ENCODE measurements around the gene DPPA2.
A peak's percentile ranks its signal among the peaks of the same experiment; 100 is the strongest.
"Not testable (repeated sequence)": the region's sequence is repeated elsewhere in the genome, so short reads cannot be mapped to it uniquely, and the experiment has no call there.

The DPPA2 gene, protein sequence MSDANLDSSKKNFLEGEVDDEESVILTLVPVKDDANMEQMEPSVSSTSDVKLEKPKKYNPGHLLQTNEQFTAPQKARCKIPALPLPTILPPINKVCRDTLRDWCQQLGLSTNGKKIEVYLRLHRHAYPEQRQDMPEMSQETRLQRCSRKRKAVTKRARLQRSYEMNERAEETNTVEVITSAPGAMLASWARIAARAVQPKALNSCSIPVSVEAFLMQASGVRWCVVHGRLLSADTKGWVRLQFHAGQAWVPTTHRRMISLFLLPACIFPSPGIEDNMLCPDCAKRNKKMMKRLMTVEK

DNA sequence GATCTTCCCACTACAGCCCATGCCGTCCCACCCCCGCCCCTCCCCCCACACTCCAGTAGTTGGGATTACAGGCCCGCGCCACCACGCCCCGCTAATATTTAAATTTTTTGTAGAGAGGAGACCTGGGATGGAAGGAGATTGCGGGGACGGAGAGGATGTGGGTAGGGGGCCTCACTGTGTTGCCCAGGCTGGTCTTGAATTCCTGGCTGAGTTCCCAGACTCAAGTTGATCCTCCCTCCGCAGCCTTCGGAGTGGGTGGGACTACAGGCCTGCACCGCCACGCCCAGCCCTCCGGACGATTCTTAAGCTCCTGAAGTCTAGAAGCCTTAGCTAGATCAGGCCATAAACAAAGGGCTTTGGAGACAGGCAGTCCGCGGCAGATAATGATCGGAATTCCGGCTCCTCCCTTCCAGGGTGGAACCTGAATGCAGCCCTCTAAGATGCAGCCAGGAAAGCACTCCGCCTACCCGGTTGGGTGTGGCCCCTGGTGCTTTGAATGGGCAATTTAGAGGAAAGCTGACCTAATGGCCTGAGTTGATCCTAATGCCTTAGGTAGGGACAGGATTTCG is at the start of gene DPPA2:
DPPA2 (minus strand) TSS at position 356 of the 569 bp plus-strand sequence. CDS start 1,975 bp downstream, outside the sequence.
- DNase-seq = no peak

DNA sequence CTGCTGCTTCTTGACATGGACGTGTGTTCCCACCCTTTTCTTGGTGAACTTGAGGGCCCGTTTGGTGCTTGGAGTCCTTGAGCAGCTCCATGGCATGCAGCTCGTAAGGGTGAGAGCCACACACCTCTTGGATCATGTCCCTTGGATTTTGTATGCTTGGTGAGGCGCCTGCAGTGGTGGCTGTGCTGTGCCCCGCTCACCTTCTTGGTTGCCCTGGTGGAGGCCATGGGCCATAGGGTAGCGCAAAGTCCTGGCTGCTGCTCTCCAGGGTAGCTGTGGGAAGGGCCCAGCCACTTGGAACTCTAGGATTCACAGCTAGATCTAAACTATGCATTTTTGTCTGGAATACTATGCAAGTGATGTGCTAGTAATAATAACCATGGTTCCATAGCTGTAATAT is 47.8 kb upstream of the DPPA2 start:
- no peak for DNase-seq

DNA sequence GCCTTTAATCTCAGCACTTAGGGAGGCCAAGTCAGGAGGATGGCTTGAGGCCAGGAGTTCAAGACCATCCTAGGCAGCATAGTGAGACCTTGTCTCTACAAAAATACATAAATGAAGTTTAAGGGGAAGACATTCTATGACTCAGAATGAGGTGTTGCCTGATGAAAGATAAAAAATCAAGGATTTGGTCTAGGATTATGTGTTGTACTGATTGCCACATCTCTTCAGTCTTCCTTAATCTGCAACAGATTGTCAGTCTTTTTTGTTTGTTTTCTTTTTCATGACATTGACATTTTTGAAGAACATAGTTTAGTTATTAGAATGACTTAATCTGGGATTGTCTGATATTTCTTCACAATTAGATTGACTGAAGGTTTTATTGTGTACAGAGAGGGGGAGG is 47.3 kb upstream of the DPPA2 start:
- DNase-seq = no peak

DNA sequence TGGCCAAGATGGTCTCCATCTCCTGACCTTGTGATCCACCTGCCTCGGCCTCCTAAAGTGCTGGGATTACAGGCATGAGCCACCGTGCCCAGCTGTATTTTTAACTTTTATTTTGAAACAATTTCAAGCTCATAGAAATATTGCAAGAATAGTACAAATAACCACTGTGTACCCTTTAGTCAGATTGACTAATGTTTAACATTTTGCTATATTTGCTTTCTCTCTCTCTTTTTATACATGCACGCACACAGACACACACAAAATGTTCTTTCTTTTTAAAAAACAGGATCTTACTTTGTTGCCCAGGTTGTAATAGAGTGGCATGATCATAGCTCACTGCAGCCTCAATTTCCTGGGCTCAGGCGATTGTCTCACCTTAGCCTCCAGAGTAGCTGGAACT is 46.5 kb upstream of the DPPA2 start:
- no peak for DNase-seq

DNA sequence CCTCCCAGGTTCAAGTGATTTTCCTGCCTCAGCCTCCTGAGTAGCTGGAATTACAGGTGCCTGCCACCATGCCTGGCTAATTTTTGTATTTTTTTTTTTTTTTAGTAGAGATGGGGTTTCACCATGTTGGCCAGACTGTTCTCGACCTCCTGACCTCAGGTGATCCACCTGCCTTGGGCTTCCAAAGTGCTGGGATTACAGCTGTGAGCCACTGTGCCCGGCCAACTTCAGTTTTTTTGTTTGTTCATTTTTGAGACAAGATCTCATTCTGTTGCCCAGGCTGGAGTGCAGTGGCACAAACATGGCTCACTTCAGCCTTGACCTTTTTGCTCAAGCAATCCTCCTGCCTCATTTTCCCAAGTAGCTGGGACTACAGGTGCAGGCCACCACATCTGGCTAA is 42.5 kb upstream of the DPPA2 start:
- not testable (repeated sequence) for DNase-seq

DNA sequence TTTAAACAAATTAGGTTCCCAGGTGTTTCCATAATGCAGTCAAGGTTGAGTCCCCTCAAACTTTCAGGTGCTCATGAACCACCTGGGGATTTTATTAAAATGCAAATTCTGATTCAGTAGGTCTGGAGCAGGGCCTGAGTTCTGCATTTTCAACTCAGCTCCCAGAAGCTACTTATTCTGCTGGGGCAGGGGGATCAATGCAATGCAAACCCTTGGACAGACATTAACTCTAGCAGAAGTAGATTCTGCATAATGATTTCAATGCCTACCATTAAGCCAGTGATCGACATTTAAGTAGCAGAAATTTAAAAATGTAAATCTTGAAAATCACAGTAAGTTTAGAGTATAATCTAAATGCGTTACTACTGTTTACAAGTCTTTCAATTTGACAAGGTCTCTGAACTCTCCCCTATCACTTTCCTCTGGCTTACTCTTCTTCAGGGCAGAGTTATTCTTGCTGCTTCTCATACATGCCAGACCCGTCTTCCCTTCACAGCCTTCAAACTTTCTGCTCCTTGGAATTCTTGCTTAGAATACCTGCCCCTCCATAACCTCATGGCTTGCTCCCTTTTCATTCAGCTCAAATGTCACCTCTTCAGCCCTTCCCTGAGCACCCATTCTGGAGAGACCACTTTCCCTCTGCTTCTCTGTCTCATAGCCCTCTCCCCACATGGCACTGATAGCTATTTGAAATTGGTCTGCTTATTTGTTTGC is 40.3 kb upstream of the DPPA2 start:
- DNase-seq = no peak

DNA sequence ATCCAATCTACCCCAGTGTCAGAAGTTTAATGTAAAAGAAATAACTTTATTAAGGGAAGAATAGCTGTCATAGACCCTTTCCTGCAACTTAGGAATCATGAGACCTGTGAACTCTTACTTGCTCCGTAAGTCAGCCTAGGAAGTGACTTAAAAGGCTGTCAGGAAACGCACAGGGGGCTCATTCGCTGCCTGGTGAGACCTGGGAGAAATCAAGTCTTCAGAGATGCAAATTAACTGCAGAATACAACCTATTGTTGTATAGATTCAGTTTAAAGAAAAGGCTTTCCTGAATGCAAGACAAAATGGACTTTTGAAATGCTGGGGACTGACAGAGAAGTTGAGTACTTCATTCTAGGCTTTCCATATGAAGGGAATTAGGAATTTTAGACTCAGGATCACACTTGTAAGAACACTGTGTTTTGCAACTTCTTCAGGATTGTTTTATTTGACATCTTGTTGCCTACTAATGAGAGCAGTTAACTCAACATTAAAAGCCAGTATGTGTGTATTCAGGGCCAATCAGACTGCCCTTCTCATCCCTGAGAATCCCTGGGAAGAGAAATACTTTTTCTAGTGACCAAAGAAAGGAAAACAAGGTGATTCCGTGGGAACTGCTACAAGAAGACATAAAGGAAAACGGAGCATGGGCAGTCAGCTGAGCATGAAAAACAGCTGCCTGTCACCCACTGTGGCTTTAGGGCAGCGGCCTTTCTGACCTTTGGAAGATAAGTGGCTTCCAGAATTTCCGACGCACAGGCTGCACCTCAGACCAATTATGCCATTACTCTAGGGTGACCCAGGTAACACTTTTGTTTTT is 39.5 kb upstream of the DPPA2 start:
- DNase-seq = no peak

DNA sequence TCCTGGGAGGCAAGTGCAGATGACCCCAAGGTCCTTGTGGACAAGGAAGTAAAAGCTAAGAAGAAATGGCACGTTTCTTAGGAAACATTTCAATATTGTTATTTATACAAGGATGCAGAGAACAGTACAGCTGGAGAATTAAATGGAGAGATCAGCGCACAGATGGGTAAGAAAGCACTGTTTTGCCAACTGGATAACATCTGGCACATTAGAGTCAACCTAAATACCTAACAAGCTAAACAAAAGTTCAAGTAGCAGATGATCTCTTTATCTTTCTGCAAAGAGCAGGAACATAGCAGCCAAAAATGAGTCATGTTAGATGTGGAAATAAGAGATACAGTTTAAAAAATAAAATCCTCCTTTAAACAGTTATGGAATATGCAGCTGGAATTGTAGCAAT is 36.7 kb upstream of the DPPA2 start:
- no peak for DNase-seq

DNA sequence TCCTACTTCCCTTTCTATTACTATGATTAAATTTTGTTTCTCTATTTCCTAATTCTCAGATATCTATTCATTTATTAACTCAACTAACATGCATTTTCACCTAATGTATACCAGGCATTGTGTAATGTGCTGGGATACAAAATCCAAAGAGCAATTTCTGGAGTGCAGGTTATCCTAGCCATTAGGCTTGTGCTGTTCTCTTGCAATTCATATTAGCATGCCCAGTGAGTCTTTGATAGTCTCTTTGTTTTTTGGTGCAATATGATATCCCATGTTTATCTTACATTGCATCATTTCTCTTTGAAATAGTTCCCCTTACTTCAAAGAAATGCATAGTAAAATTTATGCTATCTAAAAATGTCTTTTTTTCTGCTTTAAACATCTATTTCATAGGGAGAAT is 34.9 kb upstream of the DPPA2 start:
- DNase-seq = no peak

DNA sequence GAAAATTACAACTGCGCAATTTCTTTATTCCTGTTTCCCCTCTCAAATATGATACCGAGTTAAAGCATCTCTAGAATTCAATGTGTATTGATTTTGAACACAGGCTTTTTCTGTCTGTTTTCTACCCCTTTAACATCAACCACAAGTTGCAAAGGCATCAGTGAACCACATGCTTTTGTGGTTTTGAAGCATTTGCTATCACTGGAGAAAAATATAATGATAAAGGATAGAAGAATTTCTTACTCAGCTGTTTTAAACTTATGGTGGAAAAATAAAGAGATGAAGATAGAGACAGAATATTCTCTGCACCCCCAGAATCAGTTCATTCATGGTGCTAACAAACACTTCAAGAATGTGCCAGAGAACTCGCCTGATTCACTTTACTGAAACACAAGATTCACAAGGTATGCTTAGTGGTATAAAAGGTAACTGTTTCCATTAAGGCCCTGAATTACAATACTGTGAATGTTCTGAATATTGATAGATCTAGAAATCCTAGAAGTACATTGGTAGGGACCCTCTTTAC is 30.5 kb upstream of the DPPA2 start:
- no peak for DNase-seq

DNA sequence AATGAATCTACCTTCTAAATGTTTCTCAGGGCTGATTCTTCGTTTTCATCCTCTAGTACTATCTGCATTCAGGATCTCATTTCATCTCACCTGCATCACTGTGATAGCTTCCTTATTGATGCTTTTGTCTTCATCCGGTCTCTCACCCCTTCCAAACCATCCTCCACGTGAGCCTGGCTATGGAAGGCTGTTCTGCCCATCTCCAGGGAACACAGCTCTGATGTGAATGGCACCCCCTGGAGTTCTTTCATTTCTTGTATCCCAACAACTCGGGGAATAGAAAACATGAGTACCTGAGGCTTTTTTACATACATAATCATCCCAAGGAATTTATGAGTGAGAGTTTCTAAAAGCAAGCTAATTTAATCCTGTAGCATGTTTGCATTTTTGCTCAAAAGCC is 29.8 kb upstream of the DPPA2 start:
- DNase-seq = no peak

DNA sequence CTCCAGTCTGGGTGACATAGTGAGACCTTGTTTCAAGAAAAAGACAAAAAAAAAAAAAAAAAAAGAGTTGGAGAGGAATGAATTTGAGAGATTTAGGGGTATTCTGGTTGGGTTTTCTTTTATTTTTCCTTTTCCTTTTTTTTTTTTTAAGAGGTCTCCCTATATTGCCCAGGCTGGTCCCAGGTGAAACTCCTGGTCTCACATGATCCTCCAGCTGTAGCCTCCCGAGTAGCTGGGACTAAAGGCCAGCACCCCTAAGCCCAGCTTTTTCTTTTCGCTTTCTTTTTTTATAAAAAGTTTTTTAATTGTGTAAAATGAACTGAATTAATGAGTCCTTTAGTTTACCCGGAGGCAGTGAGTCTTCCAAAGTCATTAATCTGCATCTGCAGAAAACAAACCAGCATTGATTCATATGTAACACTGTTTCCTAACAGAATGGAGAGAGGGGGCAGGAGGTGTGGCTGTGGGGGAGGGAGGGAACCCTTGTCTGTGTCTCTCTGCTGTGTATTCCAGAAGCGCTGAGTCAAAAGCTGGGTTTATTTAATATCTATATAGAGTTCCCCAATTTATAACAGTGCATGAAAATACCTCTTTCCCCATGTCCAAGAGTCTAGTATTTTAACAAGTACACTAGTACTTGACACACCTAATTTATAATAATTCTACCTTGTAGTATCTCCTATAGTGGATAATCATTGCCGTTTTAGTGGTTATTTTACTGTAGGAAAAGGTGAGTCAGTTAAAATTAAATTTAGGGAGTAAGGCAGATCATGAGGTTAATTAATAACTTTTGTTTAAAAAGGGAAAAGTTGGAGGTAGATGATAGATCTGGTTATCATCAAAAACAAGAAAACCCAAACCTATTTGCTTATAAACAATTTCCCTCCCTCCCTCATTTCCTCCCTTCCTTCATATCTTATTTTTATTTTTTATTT is 23.7 kb upstream of the DPPA2 start:
- no peak for DNase-seq

DNA sequence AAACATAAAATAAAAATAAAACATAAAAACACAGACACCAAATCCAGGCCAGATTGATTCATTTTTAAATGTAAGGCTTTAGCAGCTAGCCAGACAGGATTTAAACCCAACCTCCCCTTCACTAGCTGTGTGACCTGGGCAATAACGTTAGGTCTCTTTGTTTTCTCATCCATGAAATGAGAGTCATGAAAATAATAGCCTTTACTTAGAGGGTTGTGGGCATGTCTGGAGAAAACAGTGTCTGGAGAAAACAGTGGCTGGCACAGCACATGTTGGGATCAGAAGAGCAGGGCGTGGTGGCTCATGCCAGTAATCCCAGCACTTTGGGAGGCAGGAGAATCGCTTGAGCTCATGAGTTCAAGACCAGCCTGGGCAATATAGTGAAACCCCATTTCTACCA is 22.9 kb upstream of the DPPA2 start:
- DNase-seq = no peak

DNA sequence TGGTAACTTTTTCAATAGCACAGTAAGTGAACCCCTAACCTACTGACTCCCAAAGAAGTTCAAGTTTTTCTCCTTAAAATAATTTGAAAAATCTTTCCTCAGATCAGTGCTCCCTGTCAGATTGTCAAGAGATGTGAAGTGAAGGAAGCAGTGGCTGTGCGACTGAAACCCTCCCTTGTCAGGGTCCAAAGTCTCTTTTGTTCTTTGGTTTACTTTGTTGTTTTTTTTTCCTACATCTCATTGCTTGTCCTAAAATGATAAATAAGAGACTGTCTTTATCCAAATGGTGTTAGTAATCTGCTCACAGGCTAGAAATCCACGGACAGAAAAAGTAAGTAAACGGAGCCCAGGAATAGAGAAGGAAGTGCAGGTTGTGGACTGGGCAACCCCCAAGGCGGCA is 22.0 kb upstream of the DPPA2 start:
- no peak for DNase-seq

DNA sequence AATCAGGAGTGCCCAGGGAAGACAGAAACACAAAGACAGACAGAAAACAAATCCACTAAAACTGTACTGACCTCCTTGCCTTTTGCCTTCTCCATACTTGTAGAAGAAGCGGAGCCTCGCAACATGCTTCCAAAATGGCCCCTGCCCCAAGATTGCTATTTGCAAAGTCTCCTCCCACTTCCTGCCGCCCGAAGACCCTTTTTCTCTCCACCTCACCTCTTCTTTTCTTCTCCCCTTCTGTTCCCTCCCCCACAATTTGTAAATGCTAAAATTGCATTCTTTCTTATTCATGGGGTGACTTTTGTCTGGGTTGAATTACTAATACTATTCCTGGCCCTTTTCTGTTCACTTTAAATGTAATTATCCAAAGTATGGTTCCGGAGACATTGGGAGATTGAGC is 21.1 kb upstream of the DPPA2 start, which contains the start of gene DPPA4:
DPPA4 (minus strand) TSS at position 154 of the 400 bp plus-strand sequence; CDS start at position 125, 29 bp downstream.
- peak; percentile 74 for DNase-seq

DNA sequence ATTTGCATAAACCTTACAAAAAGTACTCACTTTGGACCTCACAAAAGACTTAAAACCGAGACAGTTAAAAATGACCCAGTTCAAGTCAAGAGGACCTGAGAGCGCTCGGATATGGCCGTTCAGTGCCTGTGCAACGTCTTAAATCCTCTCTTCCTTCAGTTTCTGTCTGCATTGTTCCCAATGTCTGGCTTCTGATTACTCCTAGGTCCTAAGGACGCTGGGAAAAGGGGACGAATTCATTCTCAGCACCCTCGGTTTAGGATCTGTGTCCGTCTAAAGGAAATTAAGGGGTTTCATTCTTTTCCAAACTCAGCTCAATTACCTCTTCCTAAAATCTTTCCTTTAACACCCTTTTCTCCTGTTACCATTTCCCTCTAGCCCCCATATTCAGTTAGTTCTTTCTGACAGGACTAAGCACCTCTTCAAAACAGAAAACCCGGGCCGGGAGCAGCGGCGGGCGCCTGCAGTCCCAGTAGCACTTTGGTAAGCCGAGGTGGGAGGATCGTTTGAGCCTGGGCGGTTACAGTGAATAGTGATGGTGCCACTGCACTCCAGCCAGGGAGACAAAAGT is 20.1 kb upstream of the DPPA2 start:
- peak; percentile 82 for DNase-seq

DNA sequence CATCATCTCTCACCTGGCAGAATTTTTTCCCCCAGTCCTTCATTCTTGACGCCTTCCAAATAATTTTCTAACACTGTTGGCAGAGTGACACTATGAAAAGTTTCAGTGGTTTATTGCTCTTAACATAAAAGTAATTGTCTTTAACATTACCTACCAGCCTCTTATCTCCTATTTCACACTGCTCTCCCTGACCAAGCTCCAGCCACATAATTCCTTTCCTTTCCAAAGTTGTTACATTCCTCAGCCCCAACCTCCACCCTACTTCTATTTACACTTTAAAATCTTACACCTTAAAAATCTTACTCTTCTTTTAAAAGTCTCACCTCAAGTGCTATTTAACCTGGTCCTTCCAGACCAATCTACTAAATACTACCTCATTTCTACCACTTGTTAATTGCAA is 18.3 kb upstream of the DPPA2 start:
- DNase-seq = no peak

DNA sequence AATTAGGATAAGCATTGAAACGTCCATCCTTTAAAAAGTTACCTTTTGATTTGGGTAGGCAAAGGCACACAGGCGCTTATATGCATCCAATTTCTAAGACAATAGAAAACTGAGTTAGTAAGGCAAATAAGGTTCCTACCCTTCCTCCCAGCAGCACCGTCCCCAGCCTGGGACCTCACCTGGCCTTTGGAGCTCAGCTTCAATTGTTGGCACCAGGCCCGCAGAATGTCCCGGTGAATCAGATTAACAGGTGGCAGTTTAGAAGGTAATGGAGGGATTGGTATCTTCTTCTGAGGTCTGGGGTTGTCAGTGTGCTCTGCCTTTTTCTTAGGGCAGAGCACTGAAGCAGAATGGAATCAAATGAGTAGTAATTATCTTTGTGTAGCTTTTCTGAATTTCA is 15.4 kb upstream of the DPPA2 start:
- DNase-seq = no peak

DNA sequence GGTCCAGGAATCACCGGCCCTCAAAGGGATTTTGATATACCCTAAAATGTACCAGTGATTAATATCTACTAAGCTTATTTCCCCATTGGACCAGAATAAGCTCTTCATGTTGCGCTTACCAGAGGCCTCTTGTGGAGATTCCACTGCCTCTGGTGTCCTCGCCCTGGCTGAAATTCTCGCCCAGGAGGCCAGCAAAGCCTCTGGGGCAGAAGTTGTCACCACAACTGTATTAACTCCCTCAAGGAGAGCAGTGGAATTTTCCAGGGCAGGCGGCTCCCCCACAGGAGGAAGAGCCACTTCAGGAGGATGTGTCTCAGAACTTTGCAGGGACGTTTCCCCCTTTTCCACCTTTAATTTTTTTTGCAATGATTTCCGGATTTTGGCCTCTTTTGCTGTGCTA is 14.1 kb upstream of the DPPA2 start:
- no peak for DNase-seq

DNA sequence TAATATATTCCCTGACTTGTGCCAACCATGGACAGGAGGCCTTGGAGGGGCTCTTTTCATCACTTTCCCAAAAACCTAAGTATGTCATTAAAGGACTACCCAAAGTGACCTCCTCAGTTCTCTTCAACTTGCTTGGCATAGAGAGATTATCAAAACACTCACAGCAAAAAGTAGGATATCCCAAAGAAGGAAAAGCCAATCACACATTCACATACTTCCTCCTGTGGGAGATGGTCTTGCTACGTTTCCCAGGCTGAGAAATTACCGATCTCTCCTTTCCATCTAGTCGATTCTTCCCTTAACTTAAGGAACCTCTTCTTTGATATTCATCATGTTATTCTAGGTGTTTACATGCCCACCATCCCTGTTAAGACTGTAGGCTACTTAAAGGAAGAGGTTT is 11.9 kb upstream of the DPPA2 start:
- DNase-seq = no peak

DNA sequence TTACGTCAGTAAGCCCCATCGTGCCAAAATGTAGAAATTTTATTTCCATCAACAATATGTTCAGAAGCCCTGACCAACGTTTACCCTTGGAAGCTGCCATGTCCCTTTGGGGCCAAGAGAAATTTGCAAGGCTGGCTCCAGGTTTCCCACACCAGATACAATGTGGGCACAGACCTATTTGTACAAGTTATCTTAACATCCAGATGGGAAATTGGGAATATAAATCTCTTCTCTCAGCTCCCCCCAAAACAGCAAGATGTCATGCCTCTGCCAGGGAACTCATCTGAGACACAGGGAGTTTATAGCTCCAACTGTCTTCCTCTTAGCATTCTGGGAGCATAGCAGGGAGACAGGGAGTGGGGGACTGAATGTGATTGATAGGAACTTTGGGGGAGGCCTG is 9.3 kb upstream of the DPPA2 start:
- no peak for DNase-seq

DNA sequence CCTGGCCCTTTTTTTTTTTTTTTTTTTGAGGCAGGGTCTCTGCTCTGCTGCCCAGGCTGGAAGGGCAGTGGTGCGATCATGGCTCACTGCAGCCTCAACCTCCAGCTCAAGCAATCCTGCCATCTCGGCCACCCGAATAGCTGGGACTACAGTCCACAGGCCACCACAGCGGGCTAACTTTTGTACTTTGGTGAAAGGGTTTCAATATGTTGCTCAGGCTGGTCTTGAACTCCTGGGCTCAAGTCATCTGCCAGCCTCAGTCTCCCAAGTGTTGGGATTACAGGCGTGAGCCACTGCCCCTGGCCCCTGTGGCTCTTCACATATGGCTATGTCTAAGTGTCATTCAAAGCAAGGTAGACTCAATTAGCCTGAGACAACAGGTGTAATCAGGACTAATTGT is 8.8 kb upstream of the DPPA2 start:
- no peak for DNase-seq
